ENCODE measurements around the gene APBA2.
A peak's percentile ranks its signal among the peaks of the same experiment; 100 is the strongest.

The APBA2 gene

DNA sequence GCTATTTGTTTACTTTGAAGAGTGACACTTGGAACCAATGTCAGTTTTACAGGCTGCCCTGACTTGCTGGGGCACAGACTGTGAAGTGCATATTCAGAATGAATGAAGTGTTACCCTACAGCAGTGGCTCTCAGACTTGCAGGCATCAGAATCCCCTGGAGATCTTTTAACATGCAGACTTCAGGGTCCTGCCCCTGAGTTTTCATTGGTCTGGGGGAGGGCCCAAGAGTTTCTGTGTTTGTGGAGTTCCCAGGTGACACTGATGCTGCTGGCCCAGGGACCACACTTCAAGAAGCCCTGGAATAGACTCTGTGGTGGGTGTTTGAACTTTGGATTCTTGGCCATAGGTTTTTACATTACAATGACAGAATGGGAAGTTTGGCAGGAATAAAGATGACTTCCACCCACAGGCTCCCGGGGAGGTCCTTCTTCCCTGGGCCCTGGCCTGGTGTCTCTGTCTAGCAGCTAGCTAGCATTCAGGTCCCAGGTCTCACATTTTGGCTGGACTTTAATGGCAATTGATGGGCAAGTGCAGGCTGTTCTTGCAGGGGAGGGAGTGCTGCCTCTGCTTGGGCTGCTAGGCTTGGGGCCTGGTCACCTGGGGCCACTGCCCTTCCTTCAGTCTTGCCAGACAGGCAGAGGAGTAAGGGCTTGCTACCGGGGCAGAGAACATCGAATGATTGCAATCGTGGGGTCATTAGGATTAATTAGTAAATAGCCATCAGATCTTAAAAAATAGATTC lies 149.0 kb downstream of the APBA2 start:
- Mint-ChIP-seq H3K27ac (peak overlapping the region; percentile 17), H3K27me3 (ENCODE audit: low read depth, poor library complexity) (no peaks in the 10 kb centered on the region), H3K9me3 (peaks cover 14% of the 10 kb centered on the region), H3K4me3 (no peak overlapping the region), H3K4me1 (peaks cover 12% of the 10 kb centered on the region), H3K36me3 (ENCODE audit: low read depth) (peaks cover 22% of the 10 kb centered on the region)
- no peak for DNase-seq
- TF ChIP-seq, protein P1, sequence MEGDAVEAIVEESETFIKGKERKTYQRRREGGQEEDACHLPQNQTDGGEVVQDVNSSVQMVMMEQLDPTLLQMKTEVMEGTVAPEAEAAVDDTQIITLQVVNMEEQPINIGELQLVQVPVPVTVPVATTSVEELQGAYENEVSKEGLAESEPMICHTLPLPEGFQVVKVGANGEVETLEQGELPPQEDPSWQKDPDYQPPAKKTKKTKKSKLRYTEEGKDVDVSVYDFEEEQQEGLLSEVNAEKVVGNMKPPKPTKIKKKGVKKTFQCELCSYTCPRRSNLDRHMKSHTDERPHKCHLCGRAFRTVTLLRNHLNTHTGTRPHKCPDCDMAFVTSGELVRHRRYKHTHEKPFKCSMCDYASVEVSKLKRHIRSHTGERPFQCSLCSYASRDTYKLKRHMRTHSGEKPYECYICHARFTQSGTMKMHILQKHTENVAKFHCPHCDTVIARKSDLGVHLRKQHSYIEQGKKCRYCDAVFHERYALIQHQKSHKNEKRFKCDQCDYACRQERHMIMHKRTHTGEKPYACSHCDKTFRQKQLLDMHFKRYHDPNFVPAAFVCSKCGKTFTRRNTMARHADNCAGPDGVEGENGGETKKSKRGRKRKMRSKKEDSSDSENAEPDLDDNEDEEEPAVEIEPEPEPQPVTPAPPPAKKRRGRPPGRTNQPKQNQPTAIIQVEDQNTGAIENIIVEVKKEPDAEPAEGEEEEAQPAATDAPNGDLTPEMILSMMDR (IDR thresholded peaks at IDR 0.05), result no peak

DNA sequence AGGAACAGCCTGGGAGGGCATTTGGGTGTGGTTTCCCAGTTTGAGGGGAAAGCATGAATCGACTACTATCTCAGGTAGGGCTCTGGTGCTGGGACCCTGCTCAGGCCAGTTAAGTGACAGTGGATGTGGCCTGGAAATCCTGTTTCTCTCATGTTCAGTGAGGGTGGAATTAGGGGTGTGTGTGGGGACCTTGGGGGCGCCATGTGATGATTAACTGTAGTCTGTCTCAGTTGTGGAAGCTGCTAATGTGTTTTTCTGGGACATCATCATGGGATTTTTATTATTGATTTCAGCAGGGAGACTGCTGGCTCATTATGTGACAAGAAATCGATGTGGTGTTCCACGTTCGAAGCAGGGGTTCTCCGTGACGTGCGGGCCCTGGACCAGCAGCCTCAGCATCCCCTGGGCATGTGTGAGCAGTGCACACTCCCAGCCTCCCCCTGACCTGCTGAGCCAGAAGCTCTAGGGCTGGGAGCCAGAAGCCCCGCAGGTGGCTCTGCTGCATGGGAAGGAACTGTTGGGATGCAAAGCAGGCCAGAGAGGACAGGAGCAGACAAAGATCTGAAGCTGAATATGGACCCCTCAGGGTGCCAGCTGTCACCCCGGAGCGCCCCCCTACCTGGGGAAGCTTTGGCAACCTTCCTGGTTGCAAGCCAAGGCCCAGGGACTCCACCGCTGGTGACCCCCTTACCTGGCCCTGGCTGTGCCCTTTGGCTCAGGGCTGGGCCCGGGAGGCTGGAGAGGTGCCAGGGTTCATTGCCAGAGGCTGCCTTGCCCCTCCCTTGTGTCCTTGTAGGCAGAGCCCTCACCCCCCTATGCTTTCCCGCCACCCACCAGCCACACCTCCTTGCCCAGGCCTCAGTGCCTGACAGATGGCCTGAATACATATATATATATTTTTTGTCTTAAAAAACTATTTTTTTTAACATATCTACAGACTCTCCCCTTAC lies 149.8 kb downstream of the APBA2 start:
- peaks cover 11% of the 10 kb centered on the region for H3K9me3 Mint-ChIP-seq
- TF ChIP-seq, protein P1 (IDR thresholded peaks at IDR 0.05), result no peak
- H3K4me1 Mint-ChIP-seq, result peaks cover 19% of the 10 kb centered on the region
- DNase-seq, result no peak
- H3K27me3 Mint-ChIP-seq (ENCODE audit: low read depth, poor library complexity), result no peaks in the 10 kb centered on the region
- no peak overlapping the region for H3K27ac Mint-ChIP-seq
- H3K4me3 Mint-ChIP-seq, result no peak overlapping the region
- peaks cover 15% of the 10 kb centered on the region for H3K36me3 Mint-ChIP-seq (ENCODE audit: low read depth)

DNA sequence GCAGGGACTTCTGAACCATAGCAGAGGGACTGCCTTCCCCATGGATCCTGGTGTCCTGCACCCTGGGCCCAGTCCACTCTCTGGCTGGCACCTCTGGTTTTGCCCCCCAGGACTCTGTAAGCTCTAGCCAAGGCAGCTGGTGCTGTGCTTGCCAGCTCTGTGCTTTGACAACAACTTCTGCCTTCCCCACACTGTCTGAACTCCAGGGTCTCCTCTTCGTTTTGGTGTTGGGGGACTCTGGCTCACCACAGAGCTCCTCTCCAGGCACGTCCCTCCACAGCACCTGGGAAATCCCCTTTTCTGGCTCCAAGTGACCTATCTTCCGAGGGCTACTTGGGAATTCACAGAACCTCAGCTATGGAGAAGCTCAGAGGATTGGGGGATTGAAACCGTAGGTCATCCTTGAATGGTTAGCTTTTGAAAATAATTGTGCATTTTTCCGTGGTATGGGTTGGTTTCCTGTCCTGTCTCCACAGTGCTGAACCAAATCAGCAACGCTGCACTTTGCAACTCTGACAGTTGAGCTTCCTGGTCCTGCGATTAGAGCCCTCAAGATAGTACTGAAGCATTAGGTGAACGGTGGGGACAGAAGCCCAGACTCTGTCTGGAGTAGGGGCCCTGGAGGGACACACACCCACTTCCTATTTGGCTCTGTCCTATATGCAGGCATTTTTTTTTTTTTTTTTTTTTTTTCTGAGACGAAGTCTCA lies 152.4 kb downstream of the APBA2 start:
- no peak overlapping the region for H3K4me3 Mint-ChIP-seq
- no peak for DNase-seq
- no peaks in the 10 kb centered on the region for H3K27me3 Mint-ChIP-seq (ENCODE audit: low read depth, poor library complexity)
- H3K27ac Mint-ChIP-seq, result no peak overlapping the region
- no peaks in the 10 kb centered on the region for H3K36me3 Mint-ChIP-seq (ENCODE audit: low read depth)
- H3K9me3 Mint-ChIP-seq, result no peaks in the 10 kb centered on the region
- peaks cover 22% of the 10 kb centered on the region for H3K4me1 Mint-ChIP-seq
- TF ChIP-seq, protein P1 (IDR thresholded peaks at IDR 0.05), result no peak

DNA sequence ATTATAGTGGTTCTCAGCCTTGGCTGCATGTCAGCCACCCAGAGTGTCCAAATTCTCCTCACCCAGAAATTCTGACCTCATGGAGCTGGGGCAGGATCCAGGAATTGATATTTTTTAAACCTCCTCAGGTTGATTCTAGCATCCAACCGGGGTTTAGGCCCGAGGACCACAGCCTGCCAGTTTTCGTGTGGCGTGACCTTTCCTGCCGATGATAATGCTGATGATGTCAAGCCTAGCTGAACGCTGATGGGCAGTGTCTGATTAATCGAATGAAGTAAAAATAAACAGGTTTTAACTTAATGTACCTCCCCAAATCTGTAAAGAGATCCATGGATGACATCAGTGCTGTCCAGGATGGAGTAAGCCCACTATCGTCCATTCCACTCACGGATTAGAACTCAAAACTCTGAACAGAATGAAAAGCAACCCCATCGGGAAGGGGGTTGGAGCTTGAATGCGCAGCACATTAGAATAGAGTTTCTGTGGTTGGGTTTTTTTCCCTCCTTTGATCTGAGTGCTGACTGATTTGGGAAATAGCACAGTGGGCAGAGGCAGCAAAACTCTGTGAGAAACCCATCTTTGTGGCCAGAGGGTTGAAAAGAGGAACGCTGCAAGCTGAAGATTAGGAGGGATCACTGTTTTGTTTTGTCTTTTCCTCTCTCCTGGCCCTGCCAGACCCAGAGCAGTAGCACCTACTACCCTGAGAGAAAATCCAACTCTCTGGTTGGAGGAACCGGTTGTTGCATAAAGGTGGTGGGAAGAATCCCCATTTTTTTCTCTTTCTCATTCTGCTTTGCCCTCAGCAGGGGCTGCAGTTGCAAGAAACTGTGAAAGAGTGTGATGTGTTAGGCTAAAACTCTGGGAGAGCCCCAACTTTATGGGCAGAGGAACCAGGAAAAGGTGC lies 153.9 kb downstream of the APBA2 start:
- TF ChIP-seq, protein P1 (IDR thresholded peaks at IDR 0.05), result no peak
- H3K36me3 Mint-ChIP-seq (ENCODE audit: low read depth), result no peaks in the 10 kb centered on the region
- H3K27me3 Mint-ChIP-seq (ENCODE audit: low read depth, poor library complexity), result no peaks in the 10 kb centered on the region
- H3K27ac Mint-ChIP-seq, result peak overlapping the region; percentile 74
- H3K4me1 Mint-ChIP-seq, result peaks cover 22% of the 10 kb centered on the region
- DNase-seq, result no peak
- no peak overlapping the region for H3K4me3 Mint-ChIP-seq
- no peaks in the 10 kb centered on the region for H3K9me3 Mint-ChIP-seq

DNA sequence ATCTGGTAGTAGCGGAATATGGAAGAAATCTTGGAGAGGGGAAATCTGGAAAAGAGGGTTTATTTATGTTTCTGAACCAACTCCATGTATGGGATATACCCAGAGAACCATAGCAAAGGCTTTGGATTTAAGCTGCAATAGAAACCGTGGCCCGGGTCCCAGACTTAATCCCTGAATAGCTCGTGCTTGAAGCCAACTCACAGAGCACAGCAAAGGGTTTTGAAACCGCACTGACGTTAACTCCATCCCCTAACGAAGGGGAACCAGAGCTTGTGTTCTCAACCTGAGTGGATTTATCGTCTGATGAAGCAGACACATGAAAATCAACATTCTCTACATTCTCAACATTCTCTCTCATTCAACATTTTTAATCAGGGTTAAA lies 154.6 kb downstream of the APBA2 start:
- TF ChIP-seq, protein P1 (IDR thresholded peaks at IDR 0.05), result no peak
- H3K27ac Mint-ChIP-seq, result peak overlapping the region; percentile 74
- DNase-seq, result no peak
- H3K36me3 Mint-ChIP-seq (ENCODE audit: low read depth), result no peaks in the 10 kb centered on the region
- H3K27me3 Mint-ChIP-seq (ENCODE audit: low read depth, poor library complexity), result no peaks in the 10 kb centered on the region
- no peaks in the 10 kb centered on the region for H3K9me3 Mint-ChIP-seq
- peaks cover 22% of the 10 kb centered on the region for H3K4me1 Mint-ChIP-seq
- no peak overlapping the region for H3K4me3 Mint-ChIP-seq
